ENCODE results near the gene SLC35F4.
"Not testable (repeated sequence)": the region's sequence is repeated elsewhere in the genome, so short reads cannot be mapped to it uniquely, and the experiment has no call there.

The SLC35F4 gene

GRCh38 chr14:57865403-57866198, at the start of gene SLC35F4:
TSS of gene SLC35F4 (minus strand) at chr14:57866092.
- intact Hi-C loops (cut with DNase I), result loop anchor here (10.0 kb wide), 1 partner anchor 381 kb away; no protein-coding TSS in a partner anchor
- DNase-seq, result peak in 7 of 10 donors; percentile 9 to 87 (median 13)

DNA sequence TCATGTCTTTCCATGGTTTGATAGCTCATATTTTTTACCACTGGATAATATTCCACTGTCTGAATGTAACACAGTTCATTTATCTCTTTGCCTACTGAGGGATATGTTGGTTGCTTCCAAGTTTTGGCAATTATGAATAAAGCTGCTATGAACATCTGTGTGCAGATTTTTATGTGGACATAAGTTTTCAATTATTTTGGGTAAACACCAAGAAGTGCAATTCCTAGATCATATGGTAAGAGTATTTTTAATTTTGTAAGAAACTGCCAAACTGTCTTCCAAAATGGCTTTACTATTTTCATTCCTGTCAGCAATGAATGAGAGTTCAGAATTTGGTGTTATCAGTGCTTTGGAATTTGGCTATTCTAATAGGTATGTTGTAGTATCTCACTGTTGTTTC, 43.7 kb upstream of the SLC35F4 start:
- DNase-seq, result no peak
- intact Hi-C loops (cut with DNase I), result no loop called here

- intact Hi-C loops (cut with DNase I), result no loop called here
- no peak for DNase-seq
Measured at GRCh38 chr14:57903954-57904353, 38.1 kb upstream of the SLC35F4 start.

GRCh38 chr14:57898837-57899572, 33.1 kb upstream of the SLC35F4 start:
- intact Hi-C loops (cut with DNase I), result no loop called here
- no peak for DNase-seq

DNA sequence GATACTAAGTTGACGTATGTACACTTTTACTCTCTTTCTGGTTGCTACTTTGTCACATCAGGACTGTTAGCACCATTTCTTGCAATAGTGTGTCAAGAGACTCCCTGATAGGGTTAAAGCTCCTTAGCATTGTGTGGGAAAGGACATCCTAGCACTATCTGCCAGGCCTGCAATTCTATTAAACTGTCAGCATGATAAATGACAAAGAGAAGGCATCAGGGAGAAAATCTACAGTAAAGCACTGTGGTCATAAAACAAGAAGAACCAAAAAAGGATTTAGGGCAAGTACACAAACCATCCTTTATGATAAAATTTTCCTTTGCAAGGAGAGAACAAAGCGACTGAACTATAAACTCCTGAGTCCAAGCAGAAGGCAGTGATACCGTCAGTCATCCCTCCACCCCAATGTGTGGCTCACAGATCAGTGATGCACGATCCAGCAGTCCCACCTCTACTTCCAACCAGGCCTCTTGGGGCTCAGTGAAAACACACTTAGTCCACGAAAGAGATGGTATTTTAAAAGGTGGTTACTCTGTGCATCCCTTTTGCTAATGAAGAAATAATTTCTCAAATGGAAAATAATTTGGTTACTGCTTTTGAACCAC, 31.4 kb upstream of the SLC35F4 start:
- DNase-seq, result no peak
- intact Hi-C loops (cut with DNase I), result no loop called here

DNA sequence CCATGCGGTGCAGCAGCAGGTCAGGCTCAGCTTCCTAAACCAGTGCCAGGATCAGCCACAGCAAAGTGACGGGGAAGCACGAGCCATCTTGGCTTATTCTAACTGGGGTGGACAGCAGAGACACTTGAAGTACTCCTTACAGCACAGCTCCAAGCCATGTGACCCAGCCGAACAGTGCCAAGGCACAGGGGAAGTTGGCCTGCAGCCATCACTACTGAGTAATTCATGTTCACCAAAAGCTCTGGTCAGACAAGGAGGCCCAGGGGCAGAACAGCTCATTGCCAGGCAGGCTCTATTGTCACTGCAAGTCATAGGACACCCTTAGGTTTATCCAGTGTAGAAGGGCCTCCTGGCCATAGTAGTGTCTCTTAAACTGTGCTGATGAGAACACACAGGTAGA, 23.4 kb upstream of the SLC35F4 start:
- peak in 7 of 10 donors; percentile 18 to 86 (median 29) for DNase-seq
- intact Hi-C loops (cut with DNase I), result no loop called here

DNA sequence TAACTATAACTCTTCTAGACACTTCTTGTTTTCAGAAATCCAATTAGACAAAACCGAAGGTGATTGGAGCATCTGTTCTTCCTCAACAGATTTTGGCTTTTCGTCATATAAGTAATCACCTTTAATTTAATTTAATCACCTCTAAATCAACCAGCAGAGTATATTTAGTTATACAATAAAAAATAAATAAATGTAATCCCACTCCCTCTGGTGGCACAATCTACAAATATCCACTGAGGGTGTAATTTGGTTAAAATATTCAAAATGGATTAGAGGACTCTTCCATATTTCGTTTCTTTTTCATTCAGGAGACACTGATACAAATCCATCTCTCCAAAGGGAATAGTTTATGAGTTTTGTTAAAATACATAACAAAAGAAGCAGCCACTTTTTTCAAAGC, 18.3 kb upstream of the SLC35F4 start:
- no peak for DNase-seq
- intact Hi-C loops (cut with DNase I), result no loop called here

DNA sequence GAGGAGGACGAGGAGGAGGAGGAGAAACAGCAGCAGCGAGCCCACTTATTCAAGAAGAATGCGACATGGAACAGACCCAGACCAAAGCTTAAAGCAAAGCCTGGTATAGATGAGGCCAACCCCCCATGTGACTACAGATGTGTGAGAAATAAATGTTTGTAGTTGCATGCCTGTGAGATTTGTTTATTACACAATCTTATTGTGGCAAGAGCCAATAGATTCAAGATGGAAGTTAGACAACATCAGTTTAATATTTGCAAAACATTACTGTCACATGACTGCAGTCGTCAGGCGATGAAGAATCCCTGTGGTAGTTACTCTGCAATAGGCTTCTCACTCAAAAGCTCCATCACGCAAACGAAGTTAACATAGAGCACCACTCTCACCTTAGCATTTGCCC, 17.2 kb upstream of the SLC35F4 start:
- intact Hi-C loops (cut with DNase I), result no loop called here
- DNase-seq, result no peak

DNA sequence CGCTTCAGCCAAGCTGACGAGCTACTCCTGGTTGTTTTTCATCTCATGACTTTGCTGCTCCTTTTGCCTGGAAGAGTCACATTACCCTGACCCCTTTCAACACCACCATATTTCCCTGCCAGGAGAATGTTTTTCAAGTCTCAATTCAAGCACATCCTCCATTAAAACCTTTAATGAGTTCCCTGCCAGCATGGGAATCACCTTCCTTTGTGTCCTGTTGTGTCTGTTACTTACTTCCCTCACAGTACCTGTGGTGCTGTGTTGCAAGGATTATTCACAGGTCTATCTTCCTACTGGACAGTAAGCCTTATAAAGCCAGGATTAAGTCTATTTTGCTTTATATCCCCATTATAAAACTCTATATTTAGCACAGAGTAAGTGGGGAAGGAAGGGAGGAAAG, 13.6 kb upstream of the SLC35F4 start:
- intact Hi-C loops (cut with DNase I), result no loop called here
- DNase-seq, result no peak

GRCh38 chr14:57875985-57876384, 10.1 kb upstream of the SLC35F4 start:
- no peak for DNase-seq
- intact Hi-C loops (cut with DNase I), result no loop called here

GRCh38 chr14:57875296-57875695, 9.4 kb upstream of the SLC35F4 start:
- DNase-seq, result no peak
- intact Hi-C loops (cut with DNase I), result no loop called here

DNA sequence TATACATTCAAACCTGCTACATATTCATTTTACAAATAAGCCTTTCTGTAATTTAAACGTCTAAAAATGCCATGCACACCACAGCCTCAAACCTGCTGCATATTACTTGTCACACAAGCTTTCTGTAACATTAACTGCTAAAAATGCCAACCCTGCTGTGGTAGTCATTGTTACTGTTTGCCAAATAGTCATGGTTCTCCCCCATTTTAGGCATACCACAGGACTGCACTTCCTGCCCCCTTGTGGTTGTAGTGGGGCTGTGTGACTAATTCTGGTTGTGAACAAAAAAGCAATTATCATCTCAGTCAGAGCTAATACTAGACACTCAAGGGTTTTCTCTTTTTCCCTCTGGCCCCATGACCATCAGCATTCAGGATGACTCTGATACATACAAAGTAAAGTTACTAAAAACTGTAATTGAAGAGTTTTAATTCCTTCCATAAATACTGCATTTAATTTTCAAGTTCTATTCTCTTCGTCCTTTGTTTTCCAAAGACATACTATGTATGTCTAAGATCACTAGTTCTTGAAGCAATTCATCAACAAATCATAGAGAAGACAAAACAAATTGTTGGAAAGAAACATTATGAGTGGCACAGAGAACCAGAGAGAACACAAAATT, 5.7 kb upstream of the SLC35F4 start:
- DNase-seq, result peak in 6 of 10 donors; percentile 13 to 86 (median 24)
- intact Hi-C loops (cut with DNase I), result no loop called here

GRCh38 chr14:57870686-57871457, 5.0 kb upstream of the SLC35F4 start:
- intact Hi-C loops (cut with DNase I), result no loop called here
- DNase-seq, result no peak

DNA sequence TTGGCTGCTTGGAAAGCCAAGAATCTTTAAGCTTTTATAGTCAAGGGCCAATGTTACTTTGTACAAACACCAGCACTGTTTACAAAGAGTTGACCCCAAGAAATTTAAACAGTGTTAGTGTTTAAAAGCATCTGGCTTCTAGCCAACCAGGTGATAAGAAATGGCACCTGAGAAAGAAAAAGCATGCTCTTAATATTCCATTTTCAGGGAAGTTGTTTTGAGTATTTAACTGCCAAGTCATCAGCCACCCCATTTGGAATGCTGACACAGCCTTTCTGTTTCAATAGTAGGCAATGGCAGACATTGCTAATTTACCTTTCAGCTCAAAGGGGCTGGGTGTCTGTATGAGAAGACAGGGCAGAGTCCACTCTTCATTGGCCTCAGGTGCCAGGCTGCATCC, 3.7 kb upstream of the SLC35F4 start:
- DNase-seq, result no peak
- intact Hi-C loops (cut with DNase I), result loop anchor here (10.0 kb wide), 1 partner anchor 385 kb away; no protein-coding TSS in a partner anchor

GRCh38 chr14:57866199-57866705, 360 bp upstream of the SLC35F4 start:
- peak in 1 of 10 donors; percentile 77 for DNase-seq
- intact Hi-C loops (cut with DNase I), result loop anchor here (10.0 kb wide), 1 partner anchor 381 kb away; no protein-coding TSS in a partner anchor

GRCh38 chr14:57865066-57865402, 858 bp downstream of the SLC35F4 start:
- DNase-seq, result peak in 2 of 10 donors; percentile 63 to 67
- intact Hi-C loops (cut with DNase I), result loop anchor here (10.0 kb wide), 1 partner anchor 380 kb away; no protein-coding TSS in a partner anchor

- intact Hi-C loops (cut with DNase I), result loop anchor here (10.0 kb wide), 1 partner anchor 380 kb away; no protein-coding TSS in a partner anchor
- no peak for DNase-seq
Measured at GRCh38 chr14:57864659-57865058, 1.2 kb downstream of the SLC35F4 start.

- DNase-seq, result no peak
- intact Hi-C loops (cut with DNase I), result loop anchor here (10.0 kb wide), 1 partner anchor 379 kb away; no protein-coding TSS in a partner anchor
Measured at GRCh38 chr14:57863471-57863870, 2.4 kb downstream of the SLC35F4 start.

GRCh38 chr14:57855666-57856065, 10.2 kb downstream of the SLC35F4 start:
- intact Hi-C loops (cut with DNase I); DNase-seq: not testable (repeated sequence)

DNA sequence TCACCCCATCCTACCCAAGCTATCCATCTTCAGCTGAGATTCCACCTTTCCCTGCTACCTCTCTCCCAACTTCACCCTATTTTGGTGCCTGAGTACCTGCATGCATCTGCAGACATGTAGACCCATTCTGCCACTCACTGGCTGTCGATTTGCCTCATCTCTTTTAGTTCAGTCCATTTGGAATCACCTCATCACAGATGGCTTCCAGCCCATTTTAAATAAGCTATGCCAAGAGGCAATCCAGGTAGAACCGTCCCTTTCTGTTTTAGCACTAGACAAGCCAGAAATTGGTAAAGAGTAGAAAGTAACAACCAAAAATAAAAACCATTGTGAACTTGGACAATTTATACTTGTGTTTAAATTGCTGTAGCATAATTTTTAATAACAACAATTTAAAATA, 11.3 kb downstream of the SLC35F4 start:
- DNase-seq, result no peak

More for the DNA sequence above, 11.3 kb downstream of the SLC35F4 start:
- intact Hi-C loops (cut with DNase I), result no loop called here

All from posterior cingulate gyrus (tissue), 11 donors.